AG04450 (cell line): ENCODE data around the gene PXDN. TPM values are rescaled to one million over a fixed set of nuclear protein-coding genes. Genes with fewer than 3 reads are reported as not detected.

ENCODE experiments used
- CTCF ChIA-PET: fragments of 300-600, 350-600 bp; formaldehyde crosslinking; extraction: SDS; loops from one replicate; lab custom pipeline; 2022; ENCODE audit warnings: antibody characterized with exemption, inconsistent platforms; lab: Charles Lee
- POLR2A ChIA-PET: fragments of 350-600 bp; formaldehyde crosslinking; extraction: SDS; loops from one replicate; lab custom pipeline; 2021; ENCODE audit warnings: antibody characterized with exemption, inconsistent platforms; lab: Yijun Ruan, JAX
- DNase-seq: peaks from one replicate; pipeline ENCODE4 v3.0.0-alpha.2; 2011; ENCODE audit warnings: low read depth, low spot score
- H3K27ac ChIP-seq: one replicate; pipeline ENCODE4 v1.5.1; 2012; ENCODE audit warnings: low read depth, low read length, control low read depth
- H3K27me3 ChIP-seq: one replicate; pipeline ENCODE4 v1.6.0; 2012; ENCODE audit warnings: low read length; ENCODE audit not compliant: control insufficient read depth, insufficient read depth
- H3K4me3 ChIP-seq: 2 replicates; pipeline ENCODE4 v1.5.1; 2011; ENCODE audit warnings: mild to moderate bottlenecking, low read depth, low read length, control low read depth
- H3K9me3 ChIP-seq: 2 replicates; pipeline ENCODE4 v1.5.1; 2012; ENCODE audit warnings: low read length; ENCODE audit not compliant: control insufficient read depth, insufficient read depth
- polyA plus RNA-seq: library from polyadenylated mRNA; depleted of rRNA; stranded (reverse); fragments of >200 nt; gene quantifications from 2 replicates; pipeline ENCODE4 v1.2.3, GENCODE V29; 2011
- TF ChIP-seq, protein P1 (sequence below): IDR thresholded peaks from 2 replicates; pipeline ENCODE4 v1.5.1; 2011; ENCODE audit warnings: low read depth, low read length, control low read depth, inconsistent platforms

Gene PXDN
- polyA plus RNA-seq, 1 experiment, result 271 TPM

DNA sequence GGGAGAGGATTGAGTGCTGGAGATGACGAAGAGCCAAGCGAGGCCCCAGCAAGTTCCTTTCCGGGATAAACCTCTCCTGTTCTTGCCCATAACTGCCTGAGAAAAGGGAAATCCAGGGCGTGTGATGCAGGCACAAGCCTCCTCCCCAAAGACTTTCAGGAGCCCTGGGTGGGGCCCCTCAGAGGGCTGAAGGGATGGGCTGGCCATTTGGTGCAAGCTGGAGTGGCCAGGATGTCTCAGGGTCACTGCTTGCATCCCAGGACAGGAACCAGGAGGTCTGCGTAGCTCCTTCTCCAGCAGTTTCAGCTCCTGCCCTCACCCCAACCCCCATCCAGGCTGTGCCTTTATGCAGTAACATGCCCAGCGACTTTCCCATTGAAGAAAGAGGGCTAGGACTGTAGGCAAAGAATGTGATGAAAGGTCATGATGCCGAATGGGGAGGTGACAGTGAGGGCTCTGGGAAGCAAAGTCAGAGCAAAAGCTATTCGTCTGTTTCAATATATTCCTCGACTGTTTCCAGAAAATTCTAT lies 80.2 kb downstream of the PXDN start:
- POLR2A ChIA-PET, result no interaction called here
- H3K9me3 ChIP-seq, result no peaks in the 10 kb centered on the region; the same call in 1 of the 2 replicates
- no peak overlapping the region for H3K27ac ChIP-seq
- no peak for DNase-seq
- CTCF ChIA-PET, result interaction anchor here (1.1 kb wide), 1 partner anchor 11 kb away, joined by 3 read pairs; no protein-coding TSS in a partner anchor
- no peak overlapping the region for H3K4me3 ChIP-seq
- no peaks in the 10 kb centered on the region for H3K27me3 ChIP-seq
- TF ChIP-seq, protein P1, sequence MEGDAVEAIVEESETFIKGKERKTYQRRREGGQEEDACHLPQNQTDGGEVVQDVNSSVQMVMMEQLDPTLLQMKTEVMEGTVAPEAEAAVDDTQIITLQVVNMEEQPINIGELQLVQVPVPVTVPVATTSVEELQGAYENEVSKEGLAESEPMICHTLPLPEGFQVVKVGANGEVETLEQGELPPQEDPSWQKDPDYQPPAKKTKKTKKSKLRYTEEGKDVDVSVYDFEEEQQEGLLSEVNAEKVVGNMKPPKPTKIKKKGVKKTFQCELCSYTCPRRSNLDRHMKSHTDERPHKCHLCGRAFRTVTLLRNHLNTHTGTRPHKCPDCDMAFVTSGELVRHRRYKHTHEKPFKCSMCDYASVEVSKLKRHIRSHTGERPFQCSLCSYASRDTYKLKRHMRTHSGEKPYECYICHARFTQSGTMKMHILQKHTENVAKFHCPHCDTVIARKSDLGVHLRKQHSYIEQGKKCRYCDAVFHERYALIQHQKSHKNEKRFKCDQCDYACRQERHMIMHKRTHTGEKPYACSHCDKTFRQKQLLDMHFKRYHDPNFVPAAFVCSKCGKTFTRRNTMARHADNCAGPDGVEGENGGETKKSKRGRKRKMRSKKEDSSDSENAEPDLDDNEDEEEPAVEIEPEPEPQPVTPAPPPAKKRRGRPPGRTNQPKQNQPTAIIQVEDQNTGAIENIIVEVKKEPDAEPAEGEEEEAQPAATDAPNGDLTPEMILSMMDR, result no peak

DNA sequence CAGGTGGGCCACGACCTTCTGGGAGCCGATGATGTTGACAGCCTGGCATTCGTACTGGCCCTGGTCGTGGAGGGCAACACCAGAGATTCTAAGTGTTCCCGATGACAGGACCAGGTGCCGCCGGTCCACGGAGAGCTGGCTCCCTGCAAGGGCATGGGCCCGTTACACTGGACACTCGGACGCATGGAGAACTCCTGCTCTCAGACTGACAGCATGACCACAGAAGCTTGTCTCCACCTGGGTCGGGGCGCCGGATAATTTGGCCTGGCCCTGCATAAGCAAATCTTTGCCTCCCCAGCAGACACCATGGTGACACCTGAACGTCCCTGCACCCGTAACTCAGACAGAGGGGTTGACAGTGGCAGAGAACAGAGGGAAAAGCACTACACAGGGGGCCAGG lies 80.7 kb downstream of the PXDN start:
- ChIA-PET CTCF (interaction anchor here (1.1 kb wide), 2 partner anchors 12 to 87 kb away, joined by 3 read pairs; no protein-coding TSS in a partner anchor), POLR2A (no interaction called here)
- no peak for DNase-seq
- H3K9me3 ChIP-seq, result no peaks in the 10 kb centered on the region; the same call in 1 of the 2 replicates
- H3K27me3 ChIP-seq, result no peaks in the 10 kb centered on the region
- TF ChIP-seq, protein P1, result no peak
- no peak overlapping the region for H3K27ac ChIP-seq
- no peak overlapping the region for H3K4me3 ChIP-seq

- POLR2A ChIA-PET, result no interaction called here
- Histone ChIP-seq H3K27ac (no peak overlapping the region), H3K4me3 (no peak overlapping the region), H3K27me3 (no peaks in the 10 kb centered on the region), H3K9me3 (no peaks in the 10 kb centered on the region; the same call in 1 of the 2 replicates)
- TF ChIP-seq, protein P1, result no peak
- CTCF ChIA-PET, result interaction anchor here (1.1 kb wide), 1 partner anchor 88 kb away, joined by 3 read pairs; no protein-coding TSS in a partner anchor
- no peak for DNase-seq
Measured at GRCh38 chr2:1662606-1663180, 81.6 kb downstream of the PXDN start.

DNA sequence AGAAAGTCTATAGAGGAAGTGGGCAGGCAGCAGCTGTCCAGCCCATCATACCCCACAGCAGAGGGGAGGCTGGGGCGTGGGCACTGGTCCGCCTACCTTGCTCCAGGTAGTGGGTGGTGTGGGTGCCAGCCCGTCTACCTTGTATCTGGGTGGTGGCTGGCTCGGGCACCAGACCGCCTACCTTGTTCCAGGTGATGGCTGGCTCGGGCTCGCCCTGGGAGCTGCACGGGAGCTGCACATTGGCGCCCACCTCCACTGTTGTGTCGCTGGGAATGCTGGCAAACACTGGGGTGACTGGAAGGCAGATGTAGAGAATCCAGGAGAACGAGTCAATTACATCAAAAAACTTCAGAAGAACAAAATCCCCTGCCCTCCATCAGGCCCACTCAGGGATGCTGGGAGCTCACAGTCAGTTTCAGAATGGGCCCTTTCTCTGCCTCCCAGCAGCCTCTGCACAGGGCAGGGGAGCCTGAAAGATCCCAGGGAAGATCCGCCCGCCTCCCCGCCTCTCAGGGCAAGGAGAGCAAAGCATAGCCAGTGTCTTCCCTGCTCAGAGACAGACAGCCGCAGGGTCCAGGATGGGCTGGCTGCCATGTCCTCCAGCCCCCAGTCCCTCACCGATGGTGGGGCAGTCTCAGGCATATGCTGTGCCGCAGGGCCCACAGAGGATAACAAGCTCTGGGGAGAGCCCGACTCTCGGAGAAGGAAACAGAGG lies 82.3 kb downstream of the PXDN start:
- TF ChIP-seq, protein P1, result no peak
- Histone ChIP-seq H3K27me3 (no peaks in the 10 kb centered on the region), H3K9me3 (no peaks in the 10 kb centered on the region; the same call in 1 of the 2 replicates), H3K4me3 (no peak overlapping the region), H3K27ac (no peak overlapping the region)
- DNase-seq, result no peak
- ChIA-PET CTCF (interaction anchor here (0.6 kb wide), 1 partner anchor 69 kb away, joined by 5 read pairs; no protein-coding TSS in a partner anchor), POLR2A (no interaction called here)
